HepG2 (cell line): ENCODE results near the gene AFF2. TPM values are rescaled to one million over a fixed set of nuclear protein-coding genes. Genes with fewer than 3 reads are reported as not detected.

Source experiments
- ATAC-seq: fragments of 200-7000 bp; cut with Tn5 transposase; 3 replicates; pipeline ENCODE4 v1.9.1; 2020; ENCODE audit warnings: mild to moderate bottlenecking, moderate library complexity
- BruUV-seq: library from RNA; stranded (reverse); fragments of 400-500 nt; replicated peaks from 2 replicates; lab custom pipeline; 2021; lab: Mats Ljungman, UMichigan
- CTCF ChIA-PET: fragments of 300-600 bp; formaldehyde crosslinking; extraction: SDS; loops from one replicate; lab custom pipeline; 2021; ENCODE audit warnings: low total read pairs, inconsistent platforms, low intra/inter-chr PET ratio; lab: Yijun Ruan, JAX
- POLR2A ChIA-PET: fragments of 350-600 bp; sonication (Branson Sonifier 250); formaldehyde crosslinking; loops from one replicate; lab custom pipeline; 2020; ENCODE audit warnings: antibody characterized with exemption, inconsistent platforms; lab: Yijun Ruan, JAX
- DNase-seq: peaks from one replicate; pipeline ENCODE4 v3.0.0-alpha.2; 2015; ENCODE audit warnings: low spot score
- FAIRE-seq: peaks from 3 replicates; lab custom pipeline; 2011; peaks lifted over from hg19 to GRCh38; lab: Jason Lieb, UNC
- H2AFZ ChIP-seq: one replicate; pipeline ENCODE4 v1.6.1; 2011; ENCODE audit warnings: low read length, inconsistent platforms
- H3K27ac ChIP-seq: fragments of 300-600 bp; 3 replicates; pipeline ENCODE4 v1.8.0; 2011; ENCODE audit warnings: mixed run types, mild to moderate bottlenecking, mixed read lengths, low read length, inconsistent platforms; ENCODE audit not compliant: insufficient read depth; ENCODE audit errors: extremely low read length
- H3K27me3 ChIP-seq, 2 experiments: fragments of 200-600 bp in 1 of 2; 2 replicates in 1 of 2; 3 replicates in 1 of 2; pipeline versions ENCODE4 v1.6.0 to v1.8.0; 2011; ENCODE audit warnings: low read length in 2 of 2, mild to moderate bottlenecking in 2 of 2, moderate library complexity in 2 of 2, inconsistent platforms in 1 of 2; ENCODE audit not compliant: insufficient read depth in 2 of 2, control insufficient read depth in 1 of 2
- H3K36me3 ChIP-seq, 2 experiments: fragments of 200-600 bp in 1 of 2; replicated peaks in 1 of 2; 2 replicates in 1 of 2; 3 replicates in 1 of 2; pipeline versions ENCODE4 v1.5.1 to v1.8.0; 2011; ENCODE audit warnings: low read length in 2 of 2, inconsistent platforms in 1 of 2; ENCODE audit not compliant: insufficient read depth in 2 of 2, control insufficient read depth in 1 of 2
- H3K4me1 ChIP-seq: 2 replicates; pipeline ENCODE4 v1.5.1; 2012; ENCODE audit warnings: low read length, inconsistent platforms; ENCODE audit not compliant: insufficient read depth
- H3K4me2 ChIP-seq: 2 replicates; pipeline ENCODE4 v1.6.0; 2011; ENCODE audit warnings: low read depth, low read length, inconsistent platforms
- H3K4me3 ChIP-seq, 3 experiments: fragments of 200-600 bp in 1 of 3; sonication (generic), shearing (Covaris generic) in 1 of 3; replicated peaks in 1 of 3; 2 replicates each; pipeline ENCODE4 v1.5.1; 2011 to 2016; ENCODE audit warnings: low read length in 3 of 3, inconsistent platforms in 2 of 3, low read depth in 2 of 3, mild to moderate bottlenecking in 2 of 3, control low read depth in 1 of 3, mixed read lengths in 1 of 3; ENCODE audit not compliant: insufficient read depth in 1 of 3
- H3K79me2 ChIP-seq: one replicate; pipeline ENCODE4 v1.6.1; 2011; ENCODE audit warnings: low read length, inconsistent platforms; ENCODE audit not compliant: insufficient read depth
- H3K9ac ChIP-seq: 2 replicates; pipeline ENCODE4 v1.6.0; 2011; ENCODE audit warnings: mild to moderate bottlenecking, low read depth, low read length, inconsistent platforms; ENCODE audit not compliant: insufficient read depth
- H3K9me3 ChIP-seq: 2 replicates; pipeline ENCODE4 v1.5.1; 2012; ENCODE audit warnings: mild to moderate bottlenecking, low read length
- H4K20me1 ChIP-seq: 2 replicates; pipeline ENCODE4 v1.6.0; 2011; ENCODE audit warnings: inconsistent platforms, mild to moderate bottlenecking, low read length, moderate library complexity; ENCODE audit not compliant: insufficient read depth
- GRHL1 ChIP-seq: sonication (generic); formaldehyde crosslinking; conservative IDR thresholded peaks from 2 replicates; pipeline ENCODE4 v1.8.0; 2022; ENCODE audit warnings: missing genetic modification reagents
- JUN ChIP-seq: sonication (generic); formaldehyde crosslinking; IDR thresholded peaks from 2 replicates; pipeline ENCODE4 v1.4.0; 2020; ENCODE audit warnings: mild to moderate bottlenecking, missing genetic modification reagents
- KAT8 ChIP-seq: IDR thresholded peaks from 2 replicates; pipeline ENCODE4 v1.6.1; 2016; ENCODE audit warnings: missing genetic modification reagents, missing compliant biosample characterization
- MED1 ChIP-seq: sonication (generic); formaldehyde crosslinking; IDR thresholded peaks from 2 replicates; pipeline ENCODE4 v1.4.0; 2020; ENCODE audit warnings: missing genetic modification reagents
- TCF12 ChIP-seq, 2 experiments: fragments of 450-650 bp in 1 of 2; sonication (generic) in 1 of 2; formaldehyde crosslinking in 1 of 2; IDR thresholded peaks; 2 replicates each; pipeline versions ENCODE4 v1.6.1 to v1.8.0; 2017 to 2022; ENCODE audit warnings: antibody characterized with exemption in 1 of 2, mild to moderate bottlenecking in 1 of 2, missing genetic modification reagents in 1 of 2, moderate library complexity in 1 of 2
- TCF7L2 ChIP-seq: IDR thresholded peaks from 2 replicates; pipeline ENCODE4 v1.6.1; 2011; ENCODE audit warnings: mild to moderate bottlenecking, low read depth, low read length, moderate library complexity
- ZNF274 ChIP-seq: sonication (generic); formaldehyde crosslinking; IDR thresholded peaks from 2 replicates; pipeline ENCODE4 v1.5.1; 2020; ENCODE audit warnings: mild to moderate bottlenecking, missing genetic modification reagents
- ZNF275 ChIP-seq: sonication (generic); formaldehyde crosslinking; IDR thresholded peaks from 2 replicates; pipeline ENCODE4 v1.8.0; 2022; ENCODE audit warnings: missing genetic modification reagents, mild to moderate bottlenecking, inconsistent platforms, borderline replicate concordance
- ZNF350 ChIP-seq: sonication (generic); formaldehyde crosslinking; IDR thresholded peaks from 2 replicates; pipeline ENCODE4 v1.4.0; 2020; ENCODE audit warnings: mild to moderate bottlenecking, low read depth, missing genetic modification reagents, borderline replicate concordance
- ZNF660 ChIP-seq: sonication (generic); formaldehyde crosslinking; IDR thresholded peaks from 2 replicates; pipeline ENCODE4 v1.5.1; 2020; ENCODE audit warnings: mild to moderate bottlenecking, low read depth, missing genetic modification reagents, borderline replicate concordance
- ZNF737 ChIP-seq: sonication (generic); formaldehyde crosslinking; IDR thresholded peaks from 2 replicates; pipeline ENCODE4 v1.5.0; 2020; ENCODE audit warnings: missing genetic modification reagents, mild to moderate bottlenecking, borderline replicate concordance
- WGBS: methylation state at CpG from one replicate; pipeline ENCODE4 v1.1.6; 2017; ENCODE audit warnings: low lambda C conversion rate; 5-methylcytosine and 5-hydroxymethylcytosine counted together
- in situ Hi-C: cut with HindIII; loops from 2 replicates; pipeline ENCODE4 v1.10.0; 2017; ENCODE audit warnings: low pct_unique_long_range_greater_than_20kb; ENCODE audit not compliant: extremely low pct_ligation_motif_present
- intact Hi-C: fragments of 100-400 bp; cut with micrococcal nuclease; formaldehyde crosslinking; loops from one replicate; pipeline ENCODE4 v1.10.0; 2022; ENCODE audit not compliant: unreplicated experiment
- polyA plus RNA-seq, 8 experiments: library from polyadenylated mRNA; depleted of rRNA in 3 of 8; stranded (reverse) in 7 of 8; unstranded in 1 of 8; fragments of >200 nt; fragmentation: Illumina TruSeq in 4 of 8; extraction: Trizol in 4 of 8; gene quantifications; 2 replicates each; pipeline versions ENCODE4 v1.2.1 to v1.2.3, GENCODE V29; 2011 to 2016; ENCODE audit warnings: low read depth in 4 of 8, missing spikeins in 1 of 8, mixed read lengths in 1 of 8; ENCODE audit not compliant: insufficient read depth in 1 of 8
- total RNA-seq, 5 experiments: library from RNA; depleted of rRNA; stranded (reverse); fragments of >200 nt; fragmentation: Illumina TruSeq; extraction: Trizol; gene quantifications; 2 replicates each; pipeline ENCODE4 v1.2.3, GENCODE V29; 2016; ENCODE audit warnings: low read depth in 1 of 5
- TF ChIP-seq, protein P1 (sequence below): sonication (generic); formaldehyde crosslinking; IDR thresholded peaks from 2 replicates; pipeline ENCODE4 v1.8.0; 2022; ENCODE audit warnings: missing genetic modification reagents, mild to moderate bottlenecking, moderate library complexity, borderline replicate concordance
- TF ChIP-seq, protein P2 (sequence below): sonication (generic); formaldehyde crosslinking; IDR thresholded peaks from 2 replicates; pipeline ENCODE4 v1.4.0; 2020; ENCODE audit warnings: missing genetic modification reagents, borderline replicate concordance

AFF2 gene
- total and polyA plus RNA-seq, 2 of the 13 experiments (the other 11 are each of a cell fraction or from before 2014, with no cell fraction given), result not detected

GRCh38 chrX:148865277-148866210 lies 365.1 kb downstream of the AFF2 start (continued):
- TF ChIP-seq GRHL1 (CRISPR knock-in tag), result no peak

- no peaks in the 10 kb centered on the region for H3K27me3 ChIP-seq
- no TSS peak for BruUV-seq
- no peaks in the 10 kb centered on the region for H4K20me1 ChIP-seq
- ATAC-seq (no peak), DNase-seq (no peak), FAIRE-seq (no peak)
- H3K27ac ChIP-seq, result no peak overlapping the region
- no peak overlapping the region for H3K4me3 ChIP-seq
- WGBS, result 44% methylated on average over 2 of the region's 2 CpGs
- no peaks in the 10 kb centered on the region for H3K4me1 ChIP-seq
- in situ Hi-C loops (no loop called here), intact Hi-C loops (no loop called here)
- no peaks in the 10 kb centered on the region for H3K9me3 ChIP-seq
- ChIA-PET POLR2A (no interaction called here), CTCF (no interaction called here)
- no peaks in the 10 kb centered on the region for H3K36me3 ChIP-seq
- no peak overlapping the region for H2AFZ ChIP-seq
- H3K79me2 ChIP-seq, result no peaks in the 10 kb centered on the region
- no peak overlapping the region for H3K9ac ChIP-seq
- H3K4me2 ChIP-seq, result no peak overlapping the region
- TF ChIP-seq TCF12 (IDR thresholded peaks at IDR 0.05) (no peak), TCF12 (CRISPR knock-in tag; IDR thresholded peaks at IDR 0.05) (no peak), TCF7L2 (no peak), ZNF274 (CRISPR knock-in tag) (no peak), JUN (CRISPR knock-in tag) (no peak), ZNF275 (no peak), ZNF350 (CRISPR knock-in tag) (no peak), ZNF737 (no peak), ZNF660 (CRISPR knock-in tag) (no peak), MED1 (no peak), KAT8 (CRISPR knock-in tag) (no peak)
- TF ChIP-seq, protein P1, sequence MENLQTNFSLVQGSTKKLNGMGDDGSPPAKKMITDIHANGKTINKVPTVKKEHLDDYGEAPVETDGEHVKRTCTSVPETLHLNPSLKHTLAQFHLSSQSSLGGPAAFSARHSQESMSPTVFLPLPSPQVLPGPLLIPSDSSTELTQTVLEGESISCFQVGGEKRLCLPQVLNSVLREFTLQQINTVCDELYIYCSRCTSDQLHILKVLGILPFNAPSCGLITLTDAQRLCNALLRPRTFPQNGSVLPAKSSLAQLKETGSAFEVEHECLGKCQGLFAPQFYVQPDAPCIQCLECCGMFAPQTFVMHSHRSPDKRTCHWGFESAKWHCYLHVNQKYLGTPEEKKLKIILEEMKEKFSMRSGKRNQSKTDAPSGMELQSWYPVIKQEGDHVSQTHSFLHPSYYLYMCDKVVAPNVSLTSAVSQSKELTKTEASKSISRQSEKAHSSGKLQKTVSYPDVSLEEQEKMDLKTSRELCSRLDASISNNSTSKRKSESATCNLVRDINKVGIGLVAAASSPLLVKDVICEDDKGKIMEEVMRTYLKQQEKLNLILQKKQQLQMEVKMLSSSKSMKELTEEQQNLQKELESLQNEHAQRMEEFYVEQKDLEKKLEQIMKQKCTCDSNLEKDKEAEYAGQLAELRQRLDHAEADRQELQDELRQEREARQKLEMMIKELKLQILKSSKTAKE, result no peak
- TF ChIP-seq, protein P2, sequence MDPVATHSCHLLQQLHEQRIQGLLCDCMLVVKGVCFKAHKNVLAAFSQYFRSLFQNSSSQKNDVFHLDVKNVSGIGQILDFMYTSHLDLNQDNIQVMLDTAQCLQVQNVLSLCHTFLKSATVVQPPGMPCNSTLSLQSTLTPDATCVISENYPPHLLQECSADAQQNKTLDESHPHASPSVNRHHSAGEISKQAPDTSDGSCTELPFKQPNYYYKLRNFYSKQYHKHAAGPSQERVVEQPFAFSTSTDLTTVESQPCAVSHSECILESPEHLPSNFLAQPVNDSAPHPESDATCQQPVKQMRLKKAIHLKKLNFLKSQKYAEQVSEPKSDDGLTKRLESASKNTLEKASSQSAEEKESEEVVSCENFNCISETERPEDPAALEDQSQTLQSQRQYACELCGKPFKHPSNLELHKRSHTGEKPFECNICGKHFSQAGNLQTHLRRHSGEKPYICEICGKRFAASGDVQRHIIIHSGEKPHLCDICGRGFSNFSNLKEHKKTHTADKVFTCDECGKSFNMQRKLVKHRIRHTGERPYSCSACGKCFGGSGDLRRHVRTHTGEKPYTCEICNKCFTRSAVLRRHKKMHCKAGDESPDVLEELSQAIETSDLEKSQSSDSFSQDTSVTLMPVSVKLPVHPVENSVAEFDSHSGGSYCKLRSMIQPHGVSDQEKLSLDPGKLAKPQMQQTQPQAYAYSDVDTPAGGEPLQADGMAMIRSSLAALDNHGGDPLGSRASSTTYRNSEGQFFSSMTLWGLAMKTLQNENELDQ (CRISPR knock-in tag), result no peak
Measured at GRCh38 chrX:148867596-148867995, 367.2 kb downstream of the AFF2 start.
